H9 (cell line): ENCODE measurements around the gene IGFALS. TPM values are rescaled to one million over a fixed set of nuclear protein-coding genes. Genes with fewer than 3 reads are reported as not detected.

ENCODE experiments used
- DNase-seq: peaks from one replicate; pipeline ENCODE4 v3.0.0-alpha.2; 2017
- H2AFZ ChIP-seq: one replicate; pipeline ENCODE4 v1.6.1; 2013; ENCODE audit warnings: mild to moderate bottlenecking, low read length, control low read depth, moderate library complexity
- H2AK5ac ChIP-seq: 2 replicates; pipeline ENCODE4 v1.6.1; 2013; ENCODE audit warnings: low read length, control low read depth, mixed read lengths; ENCODE audit not compliant: insufficient read length
- H2BK120ac ChIP-seq: one replicate; pipeline ENCODE4 v1.6.1; 2013; ENCODE audit warnings: low read depth, mild to moderate bottlenecking, low read length, control low read depth, inconsistent platforms; ENCODE audit not compliant: poor library complexity, severe bottlenecking
- H2BK12ac ChIP-seq: 2 replicates; pipeline ENCODE4 v1.6.1; 2013; ENCODE audit warnings: low read length, control low read depth, mixed read lengths, low read depth; ENCODE audit not compliant: insufficient read length
- H2BK15ac ChIP-seq: 2 replicates; pipeline ENCODE4 v1.6.1; 2013; ENCODE audit warnings: low read depth, low read length, control low read depth
- H2BK20ac ChIP-seq: one replicate; pipeline ENCODE4 v1.6.1; 2013; ENCODE audit warnings: low read depth, mild to moderate bottlenecking, low read length, control low read depth, inconsistent platforms; ENCODE audit not compliant: poor library complexity, severe bottlenecking
- H2BK5ac ChIP-seq: 2 replicates; pipeline ENCODE4 v1.6.1; 2013; ENCODE audit warnings: low read length, control low read depth, mixed read lengths; ENCODE audit not compliant: insufficient read length
- H3K14ac ChIP-seq: 2 replicates; pipeline ENCODE4 v1.6.1; 2013; ENCODE audit warnings: low read length, control low read depth; ENCODE audit not compliant: insufficient read depth
- H3K18ac ChIP-seq: 2 replicates; pipeline ENCODE4 v1.6.1; 2013; ENCODE audit warnings: low read depth, mild to moderate bottlenecking, mixed read lengths, low read length, control low read depth; ENCODE audit not compliant: insufficient read length
- H3K23ac ChIP-seq: 2 replicates; pipeline ENCODE4 v1.6.1; 2013; ENCODE audit warnings: low read length, control low read depth, mixed read lengths, low read depth; ENCODE audit not compliant: insufficient read length
- H3K23me2 ChIP-seq: 2 replicates; pipeline ENCODE4 v1.6.1; 2013; ENCODE audit warnings: low read depth, mild to moderate bottlenecking, mixed read lengths, low read length, control low read depth; ENCODE audit not compliant: insufficient read length, poor library complexity, severe bottlenecking
- H3K27ac ChIP-seq: 2 replicates; pipeline ENCODE4 v1.5.1; 2013; ENCODE audit warnings: low read length, control low read depth, mixed read lengths, low read depth; ENCODE audit not compliant: insufficient read length
- H3K27me3 ChIP-seq: 2 replicates; pipeline ENCODE4 v1.6.1; 2013; ENCODE audit warnings: low read length, control low read depth, inconsistent platforms; ENCODE audit not compliant: insufficient read depth
- H3K4ac ChIP-seq: 2 replicates; pipeline ENCODE4 v1.6.1; 2013; ENCODE audit warnings: low read depth, mild to moderate bottlenecking, control low read depth, inconsistent platforms, low read length, moderate library complexity
- H3K4me1 ChIP-seq: 2 replicates; pipeline ENCODE4 v1.6.1; 2013; ENCODE audit warnings: low read length, control low read depth, inconsistent platforms; ENCODE audit not compliant: insufficient read depth
- H3K4me2 ChIP-seq: 2 replicates; pipeline ENCODE4 v1.6.1; 2013; ENCODE audit warnings: low read length, control low read depth, mixed read lengths; ENCODE audit not compliant: insufficient read length, insufficient read depth
- H3K56ac ChIP-seq: 2 replicates; pipeline ENCODE4 v1.6.1; 2013; ENCODE audit warnings: low read depth, mild to moderate bottlenecking, mixed read lengths, low read length, control low read depth; ENCODE audit not compliant: insufficient read length
- H3K79me1 ChIP-seq: 2 replicates; pipeline ENCODE4 v1.6.1; 2013; ENCODE audit warnings: low read depth, mild to moderate bottlenecking, moderate library complexity, low read length, control low read depth, inconsistent platforms; ENCODE audit not compliant: insufficient read depth, poor library complexity, severe bottlenecking
- H3K79me2 ChIP-seq: 2 replicates; pipeline ENCODE4 v1.6.1; 2013; ENCODE audit warnings: low read length, control low read depth, inconsistent platforms; ENCODE audit not compliant: insufficient read depth
- H3K9ac ChIP-seq: 2 replicates; pipeline ENCODE4 v1.6.1; 2013; ENCODE audit warnings: low read length, control low read depth, mixed read lengths; ENCODE audit not compliant: insufficient read length; ENCODE audit errors: extremely low read depth
- H3K9me3 ChIP-seq: one replicate; pipeline ENCODE4 v1.6.1; 2013; ENCODE audit warnings: low read depth, low read length, inconsistent platforms; ENCODE audit not compliant: control insufficient read depth
- H3T11ph ChIP-seq: one replicate; pipeline ENCODE4 v1.6.1; 2013; ENCODE audit warnings: mild to moderate bottlenecking, low read length, control low read depth, inconsistent platforms
- H4K20me1 ChIP-seq: one replicate; pipeline ENCODE4 v1.6.1; 2013; ENCODE audit not compliant: control insufficient read depth, insufficient read length, insufficient read depth
- H4K5ac ChIP-seq: 2 replicates; pipeline ENCODE4 v1.6.1; 2013; ENCODE audit warnings: low read depth, mild to moderate bottlenecking, mixed read lengths, low read length, control low read depth; ENCODE audit not compliant: insufficient read length
- H4K8ac ChIP-seq: replicated peaks from 2 replicates; pipeline ENCODE4 v1.6.1; 2013; ENCODE audit warnings: low read length, control low read depth, mixed read lengths, low read depth; ENCODE audit not compliant: insufficient read length
- H4K91ac ChIP-seq: 2 replicates; pipeline ENCODE4 v1.6.1; 2013; ENCODE audit warnings: low read depth, mild to moderate bottlenecking, moderate library complexity, mixed read lengths, low read length, control low read depth; ENCODE audit not compliant: insufficient read length
- H3K27ac Mint-ChIP-seq, 3 experiments: 2 replicates in 2 of 3; 3 replicates in 1 of 3; pipeline ENCODE4 v1.8.0; 2020 to 2021; ENCODE audit warnings: mixed read lengths in 3 of 3, mild to moderate bottlenecking in 1 of 3, moderate library complexity in 1 of 3
- H3K27me3 Mint-ChIP-seq: 2 replicates; pipeline ENCODE4 v1.8.0; 2021; ENCODE audit warnings: low read depth, mild to moderate bottlenecking, moderate library complexity, mixed read lengths
- H3K36me3 Mint-ChIP-seq, 3 experiments: 2 replicates in 2 of 3; 3 replicates in 1 of 3; pipeline ENCODE4 v1.8.0; 2020 to 2021; ENCODE audit warnings: low read depth in 3 of 3, mixed read lengths in 3 of 3; ENCODE audit not compliant: insufficient read depth in 1 of 3
- H3K4me1 Mint-ChIP-seq, 2 experiments: 2 replicates each; pipeline ENCODE4 v1.8.0; 2020; ENCODE audit warnings: mixed read lengths in 2 of 2
- H3K4me3 Mint-ChIP-seq, 2 experiments: 2 replicates in 1 of 2; 3 replicates in 1 of 2; pipeline ENCODE4 v1.8.0; 2020 to 2021; ENCODE audit warnings: mild to moderate bottlenecking in 2 of 2, mixed read lengths in 2 of 2, moderate library complexity in 1 of 2
- H3K9me3 Mint-ChIP-seq, 2 experiments: 2 replicates in 1 of 2; 3 replicates in 1 of 2; pipeline ENCODE4 v1.8.0; 2020; ENCODE audit warnings: mild to moderate bottlenecking in 2 of 2, mixed read lengths in 2 of 2, moderate library complexity in 1 of 2
- WGBS: extraction: QIAGEN DNeasy Blood & Tissue Kit; methylation state at CpG from one replicate; pipeline ENCODE4 v1.1.7; 2013; ENCODE audit warnings: missing lambda C conversion rate, low lambda C conversion rate, mixed read lengths; ENCODE audit not compliant: insufficient read length; ENCODE audit errors: extremely low coverage; 5-methylcytosine and 5-hydroxymethylcytosine counted together
- total RNA-seq: library from RNA; stranded (reverse); gene quantifications from 2 replicates; pipeline ENCODE4 v1.2.1, GENCODE V29; 2021
- TF ChIP-seq, protein P1 (sequence below): fragments of 200-600 bp; sonication (generic); conservative IDR thresholded peaks from 3 replicates; pipeline ENCODE4 v1.8.0; 2021; ENCODE audit warnings: antibody characterized with exemption, mild to moderate bottlenecking

IGFALS gene
- total RNA-seq, 1 experiment from 2014 or later: not detected

- H4K5ac ChIP-seq: no peak overlapping the region
- no peak overlapping the region for H2BK5ac ChIP-seq
- H3K14ac ChIP-seq: no peak overlapping the region; the same call in 1 of the 2 replicates
- no peak overlapping the region for H4K91ac ChIP-seq
- TF ChIP-seq, protein P1, sequence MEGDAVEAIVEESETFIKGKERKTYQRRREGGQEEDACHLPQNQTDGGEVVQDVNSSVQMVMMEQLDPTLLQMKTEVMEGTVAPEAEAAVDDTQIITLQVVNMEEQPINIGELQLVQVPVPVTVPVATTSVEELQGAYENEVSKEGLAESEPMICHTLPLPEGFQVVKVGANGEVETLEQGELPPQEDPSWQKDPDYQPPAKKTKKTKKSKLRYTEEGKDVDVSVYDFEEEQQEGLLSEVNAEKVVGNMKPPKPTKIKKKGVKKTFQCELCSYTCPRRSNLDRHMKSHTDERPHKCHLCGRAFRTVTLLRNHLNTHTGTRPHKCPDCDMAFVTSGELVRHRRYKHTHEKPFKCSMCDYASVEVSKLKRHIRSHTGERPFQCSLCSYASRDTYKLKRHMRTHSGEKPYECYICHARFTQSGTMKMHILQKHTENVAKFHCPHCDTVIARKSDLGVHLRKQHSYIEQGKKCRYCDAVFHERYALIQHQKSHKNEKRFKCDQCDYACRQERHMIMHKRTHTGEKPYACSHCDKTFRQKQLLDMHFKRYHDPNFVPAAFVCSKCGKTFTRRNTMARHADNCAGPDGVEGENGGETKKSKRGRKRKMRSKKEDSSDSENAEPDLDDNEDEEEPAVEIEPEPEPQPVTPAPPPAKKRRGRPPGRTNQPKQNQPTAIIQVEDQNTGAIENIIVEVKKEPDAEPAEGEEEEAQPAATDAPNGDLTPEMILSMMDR: no peak
- H3K79me2 ChIP-seq: no peaks in the 10 kb centered on the region; the same call in 1 of the 2 replicates
- H3K4ac ChIP-seq: no peak overlapping the region
- Mint-ChIP-seq H3K36me3 (peaks cover 11 to 37% (median 36%) of the 10 kb centered on the region in 3 experiments; a peak in 6 of 7 replicates), H3K27ac (peak overlapping the region in 1 of 3 experiments; percentile 85; a peak in 1 of 7 replicates), H3K27me3 (no peaks in the 10 kb centered on the region; the same call in 1 of the 2 replicates), H3K4me3 (no peak overlapping the region), H3K9me3 (no peaks in the 10 kb centered on the region), H3K4me1 (peaks cover 3 to 16% of the 10 kb centered on the region in 2 experiments)
- H3K23ac ChIP-seq: no peak overlapping the region
- no peak overlapping the region for H2BK12ac ChIP-seq
- H2AFZ ChIP-seq: no peak overlapping the region
- no peak overlapping the region for H2AK5ac ChIP-seq
- no peak overlapping the region for H3K18ac ChIP-seq
- H3K4me1 ChIP-seq: no peaks in the 10 kb centered on the region
- no peaks in the 10 kb centered on the region for H3K9me3 ChIP-seq
- no peak overlapping the region for H3K4me2 ChIP-seq
- no peaks in the 10 kb centered on the region for H3K79me1 ChIP-seq
- H3K27ac ChIP-seq: no peak overlapping the region
- H4K20me1 ChIP-seq: no peaks in the 10 kb centered on the region
- H3K9ac ChIP-seq: no peak overlapping the region
- no peak overlapping the region for H2BK120ac ChIP-seq
- H3K27me3 ChIP-seq: no peaks in the 10 kb centered on the region
- no peak overlapping the region for H2BK20ac ChIP-seq
- H3T11ph ChIP-seq: no peak overlapping the region
- H3K56ac ChIP-seq: no peak overlapping the region
- H2BK15ac ChIP-seq: no peak overlapping the region
- no peak overlapping the region for H4K8ac ChIP-seq
- peaks cover 7% of the 10 kb centered on the region for H3K23me2 ChIP-seq
- no peak for DNase-seq
- WGBS: no CpG with 5 or more reads among the region's 26 CpGs
These were observed 24.6 kb downstream of the IGFALS start for GRCh38 chr16:1768767-1769401.
